NOMO-1 treated with DMSO at 0.1 percent for 48 hours (cell line): ENCODE results near the gene SOX11.
"Not testable (repeated sequence)": the region's sequence is repeated elsewhere in the genome, so short reads cannot be mapped to it uniquely, and the experiment has no call there.

ENCODE experiments used
- DNase-seq: peaks from one replicate; lab custom pipeline; 2025; ENCODE audit not compliant: unreplicated experiment; lab: John Stamatoyannopoulos, UW

Gene SOX11

DNA sequence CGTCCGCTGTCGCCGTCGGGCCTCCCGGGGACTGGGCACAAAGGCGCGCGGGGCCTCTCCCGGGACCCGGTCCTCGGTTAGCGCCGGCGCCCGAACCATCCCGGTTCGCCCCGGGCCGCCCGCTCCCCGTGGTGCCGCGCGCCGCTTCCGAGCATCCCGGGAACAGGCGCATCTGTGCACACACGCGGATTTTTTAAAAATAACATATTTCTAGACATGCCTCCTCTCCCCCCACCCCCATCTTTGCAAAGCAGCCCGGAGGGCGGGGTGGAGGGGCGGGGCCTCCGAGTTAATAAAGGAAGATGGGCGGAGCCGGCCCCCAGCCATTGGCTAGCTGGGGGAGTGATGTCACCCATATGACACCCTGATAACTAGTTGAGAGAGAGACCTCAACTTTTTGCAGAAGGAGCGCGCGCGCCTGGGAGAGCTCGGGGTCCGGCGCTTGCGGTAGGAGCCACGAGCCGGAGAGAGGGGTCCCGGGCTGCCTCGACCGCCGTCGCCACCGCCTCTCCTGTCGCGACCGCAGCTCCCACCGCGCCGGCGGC lies at the start of gene SOX11:
SOX11 (plus strand) TSS at position 400 of the 545 bp plus-strand sequence. CDS start 338 bp downstream, outside the sequence.
- DNase-seq = no peak

- DNase-seq = not testable (repeated sequence)
These were observed 39.5 kb upstream of the SOX11 start for GRCh38 chr2:5652734-5653133.

- not testable (repeated sequence) for DNase-seq
These were observed 38.4 kb upstream of the SOX11 start for GRCh38 chr2:5653756-5654155.

GRCh38 chr2:5657231-5657630 lies 35.0 kb upstream of the SOX11 start:
- no peak for DNase-seq

DNA sequence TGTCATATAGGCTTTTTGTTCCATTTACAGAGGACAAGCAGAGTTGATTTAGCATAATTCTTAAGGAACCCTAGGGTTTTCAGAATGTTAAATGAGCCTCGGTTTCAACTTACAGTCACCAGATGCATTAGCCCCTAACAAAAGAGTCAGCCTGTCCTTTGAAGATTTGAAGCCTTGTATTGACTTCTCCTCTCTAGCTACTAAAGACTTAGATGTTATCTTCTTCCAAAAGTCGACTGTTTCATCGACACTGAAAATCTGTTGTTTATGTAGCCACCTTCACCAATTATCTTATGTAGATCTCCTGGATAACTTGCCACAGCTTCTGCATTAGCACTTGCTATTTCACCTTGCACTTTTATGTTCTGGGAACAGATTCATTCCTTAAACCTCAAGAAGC lies 31.6 kb upstream of the SOX11 start:
- no peak for DNase-seq

- no peak for DNase-seq
These were observed 30.8 kb upstream of the SOX11 start for GRCh38 chr2:5661362-5661761.

DNA sequence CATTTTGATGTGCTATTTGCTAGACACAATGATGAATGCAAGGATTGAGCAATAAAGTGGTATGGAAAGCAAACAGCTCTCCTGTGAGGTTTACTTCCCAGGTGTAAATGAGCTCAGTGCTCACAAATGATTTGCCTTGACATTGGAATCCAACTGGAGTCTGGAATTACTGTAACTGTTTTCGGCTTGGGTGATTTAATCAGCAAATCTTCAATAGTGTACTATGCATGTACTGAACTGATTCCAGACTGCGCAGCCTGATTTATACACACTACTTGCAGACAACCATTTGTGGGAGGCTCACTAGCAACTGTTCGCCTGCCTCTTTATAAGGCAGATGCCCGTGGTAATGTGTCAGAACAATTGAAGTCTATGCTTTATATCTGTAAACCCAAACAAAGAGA lies 27.9 kb upstream of the SOX11 start:
- no peak for DNase-seq

- no peak for DNase-seq
These were observed 27.1 kb upstream of the SOX11 start for GRCh38 chr2:5665066-5665465.

GRCh38 chr2:5666798-5667197 lies 25.4 kb upstream of the SOX11 start:
- no peak for DNase-seq

GRCh38 chr2:5667655-5668054 lies 24.5 kb upstream of the SOX11 start:
- DNase-seq = not testable (repeated sequence)

- no peak for DNase-seq
These were observed 23.4 kb upstream of the SOX11 start for GRCh38 chr2:5668682-5669250.

- DNase-seq = no peak
These were observed 19.4 kb upstream of the SOX11 start for GRCh38 chr2:5672749-5673144.

DNA sequence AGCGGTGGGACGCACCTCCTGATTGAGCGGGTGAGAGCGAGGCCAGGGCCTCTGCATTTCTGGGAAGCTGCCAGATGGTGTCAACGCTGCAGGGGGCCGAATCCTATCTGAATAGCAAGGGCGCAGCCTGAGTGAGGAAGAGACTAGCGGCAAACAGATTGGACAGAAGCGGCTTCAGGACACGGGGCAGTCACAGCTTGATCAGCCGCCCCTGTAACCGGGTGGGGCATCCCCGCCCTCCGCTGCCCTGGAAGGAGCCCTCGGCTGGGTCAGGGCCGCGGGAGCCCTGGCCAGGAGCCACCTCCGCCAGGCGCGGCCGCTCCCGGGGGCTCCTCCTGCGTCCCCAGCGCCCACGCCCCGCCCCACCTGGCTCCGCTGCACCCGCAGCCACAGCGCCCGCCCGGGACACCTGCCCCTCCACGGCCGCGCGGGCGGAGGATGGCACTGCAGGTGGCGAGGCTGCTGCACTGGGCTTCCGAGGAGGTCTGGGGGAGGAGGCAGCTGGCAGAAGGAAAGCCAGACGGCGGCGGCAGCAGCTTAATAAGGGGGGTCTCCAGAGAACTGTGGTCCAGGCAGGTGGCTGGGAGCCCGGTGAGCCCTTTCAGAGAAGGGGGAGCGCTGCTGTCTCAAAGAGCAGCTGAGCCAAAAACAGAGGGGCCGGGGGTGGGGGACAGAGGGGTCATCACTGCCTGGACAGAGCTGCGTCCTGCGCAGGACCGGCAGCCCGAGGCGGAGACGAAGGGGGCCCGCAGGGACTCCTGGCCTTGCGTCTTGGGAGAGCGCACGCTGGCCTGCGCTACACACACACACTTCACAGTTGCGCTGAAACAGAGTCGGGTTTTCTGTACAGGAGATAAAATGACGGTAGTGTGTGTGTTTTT lies 18.8 kb upstream of the SOX11 start:
- DNase-seq = no peak

- DNase-seq = no peak
These were observed 18.2 kb upstream of the SOX11 start for GRCh38 chr2:5674026-5674340.

DNA sequence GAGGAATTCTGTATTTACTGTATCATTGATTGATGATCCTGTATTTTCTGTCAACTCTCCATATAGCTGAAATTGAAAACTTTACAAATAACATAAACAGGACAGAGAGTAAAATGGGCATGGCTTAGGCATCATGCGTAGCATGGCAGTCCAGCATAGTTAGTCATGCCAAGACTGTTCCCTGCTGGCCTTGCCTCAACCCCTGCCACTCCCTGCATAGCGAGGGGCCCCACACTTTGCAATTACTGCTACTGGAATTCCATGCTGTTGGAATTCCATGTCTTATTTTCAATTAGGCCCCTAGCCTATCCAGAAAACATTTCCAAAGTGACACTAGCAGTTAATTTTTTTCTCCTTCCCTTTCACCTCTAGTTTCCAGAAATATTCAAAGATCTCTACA lies 15.1 kb upstream of the SOX11 start:
- DNase-seq = no peak

- no peak for DNase-seq
These were observed 8.7 kb upstream of the SOX11 start for GRCh38 chr2:5683471-5683870.

- no peak for DNase-seq
These were observed 7.0 kb upstream of the SOX11 start for GRCh38 chr2:5685225-5685624.

- no peak for DNase-seq
These were observed 6.1 kb upstream of the SOX11 start for GRCh38 chr2:5686068-5686467.

DNA sequence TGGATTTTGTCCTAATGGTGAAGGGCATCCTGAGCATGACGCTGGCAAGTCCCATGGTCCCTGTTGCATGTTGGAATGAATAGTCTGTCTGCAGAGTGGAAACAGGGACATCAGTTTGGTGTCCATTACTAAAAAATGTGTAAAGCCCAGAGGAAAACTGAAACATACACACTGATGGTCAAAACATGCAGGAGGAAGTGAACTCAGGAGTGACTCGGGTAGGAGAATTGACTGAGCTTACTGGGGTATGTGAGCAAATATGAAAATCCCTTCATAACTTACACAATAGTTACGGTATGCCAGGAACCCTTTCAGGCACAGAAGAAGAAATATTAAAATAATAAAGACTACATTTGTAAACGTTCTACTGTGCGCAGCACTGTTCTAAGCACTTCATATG lies 5.6 kb upstream of the SOX11 start:
- no peak for DNase-seq

DNA sequence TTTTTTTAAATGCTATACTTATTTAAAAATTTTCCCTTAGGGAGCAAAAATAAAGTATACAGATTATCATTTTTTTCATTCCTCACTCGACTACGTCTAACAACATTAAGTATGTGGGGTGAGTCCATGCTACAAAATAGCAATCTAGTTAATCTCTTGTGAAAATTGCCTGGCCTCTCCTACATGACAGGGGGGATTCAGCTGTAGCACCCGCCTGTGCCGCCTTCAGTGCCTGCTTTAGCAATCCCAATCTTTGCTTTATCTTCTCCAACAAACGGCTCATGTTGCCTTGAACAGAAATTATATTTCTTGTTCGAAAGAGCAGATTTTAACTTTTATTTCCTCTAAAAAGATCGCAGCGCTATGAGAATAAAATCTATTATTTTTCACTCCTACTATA lies 2.4 kb upstream of the SOX11 start:
- DNase-seq = no peak

- DNase-seq = no peak
These were observed 1.9 kb upstream of the SOX11 start for GRCh38 chr2:5690286-5690685.

GRCh38 chr2:5690718-5691220 lies 1.4 kb upstream of the SOX11 start:
- DNase-seq = no peak
